CD8-positive, alpha-beta memory T cell (primary cell): ENCODE measurements around the gene MTR. TPM values are rescaled to one million over a fixed set of nuclear protein-coding genes. Genes with fewer than 3 reads are reported as not detected.

ENCODE experiments used
- polyA plus RNA-seq: library from polyadenylated mRNA; unstranded; fragments of 300-500 nt; fragmentation: Illumina TruSeq; gene quantifications from one replicate; pipeline ENCODE4 v1.2.3, GENCODE V29; 2021
- total RNA-seq, 2 experiments: library from RNA; stranded (reverse); gene quantifications; one replicate each; pipeline ENCODE4 v1.2.3, GENCODE V29; 2021

The MTR gene
- total and polyA plus RNA-seq, 3 experiments from 2014 or later: 21.1 to 52.8 (median 48.0) TPM

Other genes with a start within 250 kb of the MTR start
- 100 to 1,000 TPM; 101 to 106 TPM for gene HEATR1, start 190.8 kb upstream of the MTR start, total RNA-seq
- gene HEATR1, start 190.8 kb upstream of the MTR start, polyA plus RNA-seq: 14.2 TPM
- gene ACTN2, start 108.8 kb upstream of the MTR start, total RNA-seq: not detected
- gene ACTN2, start 108.8 kb upstream of the MTR start, polyA plus RNA-seq: not detected
- not detected for gene MT1HL1, start 209.1 kb downstream of the MTR start, total RNA-seq
- gene MT1HL1, start 209.1 kb downstream of the MTR start, polyA plus RNA-seq: not detected
- gene RYR2, start 246.9 kb downstream of the MTR start, total RNA-seq: under 1 TPM; 0.11 to 0.13 TPM
- 0.06 TPM for gene RYR2, start 246.9 kb downstream of the MTR start, polyA plus RNA-seq